Subcutaneous abdominal adipose tissue (tissue), 5 donors: ENCODE data around the gene VCL.

Experiments
- H3K27ac ChIP-seq: one replicate; pipeline ENCODE4 v1.7.0; 2013; ENCODE audit warnings: low read depth, mild to moderate bottlenecking, inconsistent platforms, low read length, moderate library complexity
- H3K27me3 ChIP-seq, 5 donors: one replicate each; pipeline ENCODE4 v1.7.0; 2013; ENCODE audit warnings: low read length in 5 of 5, inconsistent platforms in 1 of 5; ENCODE audit not compliant: control insufficient read depth in 5 of 5, insufficient read depth in 4 of 5
- H3K36me3 ChIP-seq, 5 donors: one replicate each; pipeline ENCODE4 v1.7.0; 2013; ENCODE audit warnings: low read length in 5 of 5; ENCODE audit not compliant: control insufficient read depth in 5 of 5, insufficient read depth in 5 of 5
- H3K4me1 ChIP-seq, 5 donors: one replicate each; pipeline ENCODE4 v1.7.0; 2013; ENCODE audit warnings: low read length in 5 of 5, mild to moderate bottlenecking in 3 of 5, moderate library complexity in 1 of 5; ENCODE audit not compliant: control insufficient read depth in 5 of 5, insufficient read depth in 5 of 5
- H3K4me3 ChIP-seq, 5 donors: one replicate each; pipeline ENCODE4 v1.7.0; 2013; ENCODE audit warnings: low read length in 5 of 5, low read depth in 1 of 5
- H3K9ac ChIP-seq, 5 donors: one replicate each; pipeline ENCODE4 v1.7.0; 2013; ENCODE audit warnings: low read length in 5 of 5, mild to moderate bottlenecking in 4 of 5, moderate library complexity in 3 of 5
- H3K9me3 ChIP-seq, 5 donors: one replicate each; pipeline ENCODE4 v1.7.0; 2013; ENCODE audit warnings: low read length in 5 of 5; ENCODE audit not compliant: control insufficient read depth in 5 of 5
- donor health status: healthy.
- donor health status: healthy.
- donor health status: healthy.
- donor health status: healthy.
- donor health status: healthy.

Gene VCL

DNA sequence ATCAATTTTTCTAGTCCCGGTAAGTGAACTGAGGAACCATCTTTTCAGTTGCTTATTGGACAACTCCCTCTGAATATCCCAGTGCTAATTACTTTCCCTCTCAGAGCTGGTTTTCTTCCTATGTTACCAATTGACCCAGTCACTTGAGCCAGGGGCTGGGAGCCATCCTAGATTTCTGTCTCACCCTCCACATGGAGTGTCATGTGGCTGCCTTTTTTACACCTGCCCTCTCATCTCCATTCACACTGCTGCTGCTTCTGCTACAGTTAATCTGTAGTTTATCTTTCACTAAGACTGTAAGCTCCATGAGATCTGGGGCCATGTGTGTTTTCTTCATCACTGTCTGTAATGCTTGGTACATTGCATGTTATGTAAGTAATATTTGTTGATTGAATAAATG is 35.8 kb downstream of the VCL start:
- no peaks in the 10 kb centered on the region for H3K9me3 ChIP-seq
- peaks cover 0 to 3% (median 0%) of the 10 kb centered on the region in 5 donors for H3K36me3 ChIP-seq
- H3K27ac ChIP-seq = peak overlapping the region; percentile 31
- peaks cover 0 to 26% (median 19%) of the 10 kb centered on the region in 5 donors for H3K4me1 ChIP-seq
- H3K9ac ChIP-seq = no peak overlapping the region
- no peaks in the 10 kb centered on the region for H3K27me3 ChIP-seq
- no peak overlapping the region for H3K4me3 ChIP-seq

DNA sequence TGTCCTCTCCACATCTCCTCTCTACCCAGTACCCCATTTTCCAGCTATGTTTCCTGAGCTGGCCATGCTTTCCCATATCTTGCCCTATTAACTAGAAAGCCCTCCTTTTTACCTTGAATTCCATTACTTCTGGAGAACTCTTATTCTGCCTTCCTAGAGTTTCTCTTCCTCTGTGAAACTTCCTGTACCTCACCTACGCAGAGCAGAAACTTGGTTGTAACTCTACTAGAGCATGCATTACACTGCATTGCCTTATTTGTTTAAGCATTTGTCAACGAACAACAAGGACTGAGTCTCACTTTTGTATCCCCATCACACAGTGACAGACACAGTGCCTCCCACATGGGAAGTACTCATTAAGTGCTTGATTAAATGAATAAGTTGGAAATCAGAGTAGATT is 36.4 kb downstream of the VCL start:
- H3K36me3 ChIP-seq = peaks cover 0 to 3% (median 0%) of the 10 kb centered on the region in 5 donors
- no peaks in the 10 kb centered on the region for H3K9me3 ChIP-seq
- no peak overlapping the region for H3K4me3 ChIP-seq
- peaks cover 0 to 29% (median 22%) of the 10 kb centered on the region in 5 donors for H3K4me1 ChIP-seq
- no peak overlapping the region for H3K9ac ChIP-seq
- peak overlapping the region; percentile 67 for H3K27ac ChIP-seq
- H3K27me3 ChIP-seq = no peaks in the 10 kb centered on the region

DNA sequence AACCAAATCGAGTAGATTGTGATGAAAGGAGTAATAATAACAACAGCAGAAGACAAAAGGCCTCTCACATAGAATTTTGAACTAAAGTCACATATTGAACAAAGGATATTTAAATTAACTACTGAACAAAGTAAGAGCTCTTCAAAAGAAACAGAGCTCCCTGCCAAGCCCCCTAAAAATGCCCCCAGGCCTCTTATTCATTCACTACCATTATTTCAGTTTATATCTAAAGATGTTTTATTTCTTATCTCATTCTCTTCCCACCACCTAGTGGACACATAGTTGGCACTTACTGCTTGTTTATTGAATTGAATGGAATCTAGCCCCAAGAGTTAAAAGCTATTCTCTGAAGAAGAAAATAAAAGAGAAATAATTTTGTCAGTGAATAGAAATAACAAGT is 37.4 kb downstream of the VCL start:
- H3K36me3 ChIP-seq = peaks cover 0 to 3% (median 0%) of the 10 kb centered on the region in 5 donors
- no peak overlapping the region for H3K9ac ChIP-seq
- peak overlapping the region; percentile 67 for H3K27ac ChIP-seq
- no peaks in the 10 kb centered on the region for H3K9me3 ChIP-seq
- H3K4me1 ChIP-seq = peaks cover 3 to 34% (median 24%) of the 10 kb centered on the region in 5 donors
- H3K27me3 ChIP-seq = no peaks in the 10 kb centered on the region
- H3K4me3 ChIP-seq = no peak overlapping the region

DNA sequence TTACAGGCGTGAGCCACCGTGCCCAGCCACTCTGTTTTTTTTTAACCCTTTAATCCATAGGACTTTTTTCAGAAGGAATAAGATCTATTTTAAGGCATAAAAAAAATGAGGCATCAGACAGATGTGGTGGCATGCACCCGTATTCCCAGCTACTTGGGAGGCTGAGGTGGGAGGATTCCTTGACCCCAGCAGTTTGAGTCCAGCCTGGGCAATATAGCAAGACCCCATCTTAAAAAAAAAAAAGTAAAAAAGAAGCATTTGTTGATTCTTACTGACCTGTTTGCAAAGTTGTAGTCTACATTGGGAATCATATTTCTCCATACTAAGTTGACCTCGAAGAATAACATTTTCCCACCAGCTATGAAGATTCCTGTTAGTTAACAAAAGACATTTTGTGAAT is 38.6 kb downstream of the VCL start:
- Histone ChIP-seq H3K27ac (no peak overlapping the region), H3K9me3 (no peaks in the 10 kb centered on the region), H3K4me3 (no peak overlapping the region), H3K9ac (no peak overlapping the region), H3K4me1 (peaks cover 3 to 35% (median 26%) of the 10 kb centered on the region in 5 donors), H3K36me3 (peaks cover 0 to 3% (median 0%) of the 10 kb centered on the region in 5 donors), H3K27me3 (no peaks in the 10 kb centered on the region)

DNA sequence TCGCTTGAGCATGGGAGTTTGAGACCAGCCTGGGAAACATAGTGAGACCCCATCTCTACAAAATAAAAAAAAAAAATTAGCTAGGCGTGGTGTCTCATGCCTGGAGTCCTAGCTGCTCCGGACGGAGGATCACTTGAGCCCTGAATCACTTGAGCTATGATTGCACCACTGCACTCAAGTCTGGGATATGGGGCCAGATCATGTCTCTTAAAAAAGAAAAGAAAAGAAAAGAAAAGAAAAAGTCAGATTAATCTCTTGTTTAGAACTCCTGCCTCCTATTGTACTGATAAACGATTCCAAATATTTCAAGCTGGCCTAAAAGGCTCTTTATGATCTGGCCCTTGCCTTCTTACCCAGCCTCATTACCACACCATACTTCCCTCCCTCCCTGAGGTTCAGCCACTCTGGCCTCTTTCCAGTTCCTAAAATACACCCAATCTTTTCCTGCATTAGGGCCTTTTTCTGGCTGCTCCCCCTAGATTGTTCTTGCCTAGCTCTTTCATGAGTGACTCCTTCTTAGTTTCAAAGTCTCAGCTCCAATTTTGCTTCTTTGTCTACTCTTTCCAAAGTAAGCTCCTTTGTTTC is 41.7 kb downstream of the VCL start:
- H3K4me3 ChIP-seq = peak overlapping the region in 1 of 5 donors; percentile 32
- no peaks in the 10 kb centered on the region for H3K9me3 ChIP-seq
- H3K9ac ChIP-seq = peak overlapping the region in 3 of 5 donors; percentile 5 to 60 (median 37)
- H3K4me1 ChIP-seq = peaks cover 3 to 32% (median 22%) of the 10 kb centered on the region in 5 donors
- H3K27ac ChIP-seq = peak overlapping the region; percentile 85
- H3K27me3 ChIP-seq = no peaks in the 10 kb centered on the region
- H3K36me3 ChIP-seq = peaks cover 0 to 10% (median 7%) of the 10 kb centered on the region in 5 donors

DNA sequence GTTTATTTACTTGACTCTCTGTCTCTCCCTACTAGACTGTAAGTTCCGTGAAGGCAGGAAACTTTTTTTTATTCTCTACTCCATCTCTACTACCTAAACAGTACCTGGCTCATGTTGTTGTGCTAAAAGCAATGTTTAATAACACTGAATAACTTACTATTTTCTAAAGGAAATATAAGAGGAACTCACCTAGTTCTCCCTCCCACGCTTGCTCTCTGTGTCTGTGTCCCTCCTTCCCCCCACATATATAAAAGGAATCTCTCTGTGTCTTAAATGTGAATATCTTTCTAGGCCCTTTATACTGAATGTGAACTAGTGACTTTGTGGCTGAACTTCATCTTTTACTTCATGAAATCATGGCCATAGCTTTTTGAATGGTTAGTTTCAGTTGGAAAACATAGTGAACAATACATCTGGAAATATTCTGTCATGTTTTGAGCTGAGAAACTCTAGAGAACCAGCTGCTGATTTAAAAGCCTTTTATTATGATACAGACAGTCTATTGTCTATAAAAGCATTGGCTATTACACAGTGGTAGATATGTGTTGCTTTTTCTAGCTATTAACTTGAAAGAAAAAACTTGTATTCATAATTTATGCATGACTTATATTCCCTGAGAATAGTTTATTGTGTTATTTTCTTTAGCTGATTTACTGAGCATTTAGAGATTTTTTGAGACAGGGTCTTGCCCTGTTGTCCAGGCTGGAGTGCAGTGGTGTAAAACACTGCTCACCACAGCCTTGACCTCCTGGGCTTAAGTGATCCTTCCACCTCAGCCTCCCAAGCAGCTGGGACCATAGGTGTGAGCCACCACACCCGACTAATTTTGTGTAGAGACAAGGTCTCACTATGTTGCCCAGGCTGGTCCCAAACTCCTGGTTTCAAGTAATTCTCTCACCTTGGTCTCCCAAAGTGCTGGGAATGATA is 42.5 kb downstream of the VCL start:
- H3K9me3 ChIP-seq = no peaks in the 10 kb centered on the region
- H3K4me3 ChIP-seq = no peak overlapping the region
- no peaks in the 10 kb centered on the region for H3K27me3 ChIP-seq
- H3K4me1 ChIP-seq = peaks cover 3 to 30% (median 22%) of the 10 kb centered on the region in 5 donors
- peak overlapping the region; percentile 85 for H3K27ac ChIP-seq
- peaks cover 0 to 10% (median 7%) of the 10 kb centered on the region in 5 donors for H3K36me3 ChIP-seq
- H3K9ac ChIP-seq = peak overlapping the region in 1 of 5 donors; percentile 60

DNA sequence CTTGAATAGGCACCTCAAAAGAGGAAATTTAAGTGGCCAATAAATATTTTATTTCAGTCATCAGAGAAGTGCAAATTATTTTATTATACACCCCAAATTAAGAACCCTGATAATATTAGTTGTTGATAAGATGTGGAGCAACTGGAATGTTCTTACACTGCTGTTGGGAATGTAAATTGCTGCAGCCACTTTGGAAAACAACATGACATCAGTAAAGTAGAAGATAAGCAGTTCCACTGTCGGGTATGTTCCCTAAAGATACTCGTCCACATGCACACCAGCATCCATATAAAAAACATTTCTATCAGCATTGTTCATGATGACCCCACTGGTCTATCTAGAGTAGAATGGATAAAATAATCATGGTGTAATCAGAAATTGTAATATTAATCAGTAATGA is 46.5 kb downstream of the VCL start:
- H3K9ac ChIP-seq = no peak overlapping the region
- H3K4me3 ChIP-seq = no peak overlapping the region
- H3K4me1 ChIP-seq = peaks cover 7 to 34% (median 32%) of the 10 kb centered on the region in 5 donors
- H3K9me3 ChIP-seq = no peaks in the 10 kb centered on the region
- H3K27me3 ChIP-seq = no peaks in the 10 kb centered on the region
- peaks cover 0 to 14% (median 7%) of the 10 kb centered on the region in 5 donors for H3K36me3 ChIP-seq
- no peak overlapping the region for H3K27ac ChIP-seq

DNA sequence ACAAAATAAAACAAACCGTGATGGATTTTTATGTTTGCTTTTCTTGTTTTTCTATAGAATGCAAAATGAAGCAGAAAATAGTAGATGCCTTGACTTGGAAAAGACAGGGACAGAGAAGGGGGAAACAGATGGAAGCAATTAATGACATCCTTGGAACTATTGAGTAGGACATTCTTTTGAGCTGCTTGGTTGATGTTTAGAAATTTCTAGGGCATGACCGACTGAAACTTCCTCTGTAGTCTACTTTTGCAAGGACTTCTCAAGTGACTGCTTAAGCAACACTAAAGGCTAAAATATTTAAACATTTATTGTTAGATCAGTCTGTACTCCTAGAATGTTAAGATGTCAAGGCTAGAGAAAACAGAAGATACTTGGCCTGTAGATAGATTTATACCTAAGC is 49.4 kb downstream of the VCL start:
- Histone ChIP-seq H3K36me3 (peaks cover 0 to 14% (median 7%) of the 10 kb centered on the region in 5 donors), H3K9me3 (no peaks in the 10 kb centered on the region), H3K27me3 (no peaks in the 10 kb centered on the region), H3K27ac (peak overlapping the region; percentile 73), H3K9ac (no peak overlapping the region), H3K4me3 (no peak overlapping the region), H3K4me1 (peaks cover 8 to 46% (median 44%) of the 10 kb centered on the region in 5 donors)

DNA sequence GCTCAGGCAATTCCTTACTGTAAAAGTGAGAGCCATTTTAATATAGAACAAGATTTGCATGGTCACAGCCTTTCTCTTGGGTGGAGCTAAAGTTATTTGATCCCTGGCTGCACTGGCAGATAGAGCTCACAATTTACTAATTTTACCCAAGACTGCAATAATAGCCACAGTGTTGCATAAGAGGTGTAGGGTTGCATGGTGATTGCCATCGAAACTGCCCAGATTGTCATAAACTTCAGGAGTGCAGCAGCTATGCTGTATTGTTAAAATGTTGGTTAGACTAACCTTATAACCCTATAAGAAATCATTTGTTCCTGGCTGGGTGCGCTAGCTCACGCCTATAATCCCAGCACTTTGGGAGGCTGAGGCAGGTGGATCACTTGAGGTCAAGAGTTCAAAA is 50.0 kb downstream of the VCL start:
- H3K36me3 ChIP-seq = peaks cover 0 to 14% (median 7%) of the 10 kb centered on the region in 5 donors
- no peak overlapping the region for H3K4me3 ChIP-seq
- H3K4me1 ChIP-seq = peaks cover 8 to 49% (median 48%) of the 10 kb centered on the region in 5 donors
- no peaks in the 10 kb centered on the region for H3K27me3 ChIP-seq
- H3K9ac ChIP-seq = no peak overlapping the region
- no peaks in the 10 kb centered on the region for H3K9me3 ChIP-seq
- H3K27ac ChIP-seq = peak overlapping the region; percentile 73

DNA sequence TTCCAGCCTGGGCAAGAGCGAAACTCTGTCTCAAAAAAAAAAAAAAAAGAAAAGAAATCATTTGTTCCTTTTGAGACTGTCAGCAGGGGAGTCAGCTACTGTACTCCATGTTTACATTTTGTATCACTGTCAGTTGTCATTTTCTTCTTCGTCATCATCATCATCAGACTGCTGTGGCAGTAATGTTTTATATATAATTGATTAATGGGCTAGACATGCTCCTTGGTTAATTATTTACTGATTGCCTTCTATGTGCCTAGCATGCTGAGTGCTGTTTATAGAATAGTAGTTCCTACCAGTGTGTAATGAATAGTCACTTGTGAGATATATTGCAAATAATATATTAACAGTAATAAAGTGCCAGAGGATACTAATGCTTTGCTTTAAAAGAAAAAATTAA is 50.5 kb downstream of the VCL start:
- H3K9ac ChIP-seq = no peak overlapping the region
- no peak overlapping the region for H3K4me3 ChIP-seq
- H3K36me3 ChIP-seq = peaks cover 0 to 9% (median 7%) of the 10 kb centered on the region in 5 donors
- H3K27me3 ChIP-seq = no peaks in the 10 kb centered on the region
- no peaks in the 10 kb centered on the region for H3K9me3 ChIP-seq
- H3K27ac ChIP-seq = peak overlapping the region; percentile 73
- H3K4me1 ChIP-seq = peaks cover 8 to 49% (median 48%) of the 10 kb centered on the region in 5 donors
